ENCODE results near the gene DIP2C. TPM values are rescaled to one million over a fixed set of nuclear protein-coding genes. Genes with fewer than 3 reads are reported as not detected.

Gene DIP2C
- total RNA-seq, 4 donors from 2014 or later, result 13.4 to 32.0 (median 18.4) TPM

GRCh38 chr10:621513-621912, 68.0 kb downstream of the DIP2C start:
- H3K27me3 ChIP-seq, result no peaks in the 10 kb centered on the region
- H3K36me3 ChIP-seq, result no peaks in the 10 kb centered on the region
- intact Hi-C loops (cut with DNase I; ENCODE audit: low total_unique reads), result no loop called here
- 81 to 82% methylated on average over 8 to 13 of the region's 13 CpGs for WGBS, 2 donors (ENCODE audit: low coverage in 1 of 2)
- in situ Hi-C loops (cut with MboI; ENCODE audit: low pct_ligation_motif_present in 1 of 4, low pct_unique_long_range_greater_than_20kb in 1 of 4, low sequenced_read_pairs in 3 of 4), result no loop called here
- TF ChIP-seq POLR2AphosphoS5 (IDR thresholded peaks at IDR 0.05) (no peak), EP300 (IDR thresholded peaks at IDR 0.05; ENCODE audit: low read depth) (no peak), POLR2A (IDR thresholded peaks at IDR 0.05) (no peak), CTCF (IDR thresholded peaks at IDR 0.05) (no peak)
- no peak for DNase-seq
- no peaks in the 10 kb centered on the region for H3K9me3 ChIP-seq
- peak overlapping the region in 3 of 4 donors; percentile 37 to 44 (median 41) for H3K27ac ChIP-seq
- H3K4me1 ChIP-seq, result peaks cover 24 to 55% (median 41%) of the 10 kb centered on the region in 4 donors
- H3K4me3 ChIP-seq, result no peak overlapping the region

GRCh38 chr10:620971-621370, 68.5 kb downstream of the DIP2C start:
- Histone ChIP-seq H3K36me3 (no peaks in the 10 kb centered on the region), H3K9me3 (no peaks in the 10 kb centered on the region), H3K27ac (peak overlapping the region in 1 of 4 donors; percentile 44), H3K4me3 (no peak overlapping the region), H3K27me3 (no peaks in the 10 kb centered on the region), H3K4me1 (peaks cover 24 to 52% (median 38%) of the 10 kb centered on the region in 4 donors)
- WGBS, 2 donors (ENCODE audit: low coverage in 1 of 2), result 38 to 88% methylated on average over 2 to 12 of the region's 12 CpGs
- intact Hi-C loops (cut with DNase I; ENCODE audit: low total_unique reads), result no loop called here
- TF ChIP-seq EP300 (IDR thresholded peaks at IDR 0.05; ENCODE audit: low read depth), result no peak
- TF ChIP-seq CTCF (IDR thresholded peaks at IDR 0.05), result no peak
- no peak for TF ChIP-seq POLR2AphosphoS5 (IDR thresholded peaks at IDR 0.05)
- TF ChIP-seq POLR2A (IDR thresholded peaks at IDR 0.05), result no peak
- in situ Hi-C loops (cut with MboI; ENCODE audit: low pct_ligation_motif_present in 1 of 4, low pct_unique_long_range_greater_than_20kb in 1 of 4, low sequenced_read_pairs in 3 of 4), result no loop called here
- DNase-seq, result no peak

- in situ Hi-C loops (cut with MboI; ENCODE audit: low pct_ligation_motif_present in 1 of 4, low pct_unique_long_range_greater_than_20kb in 1 of 4, low sequenced_read_pairs in 3 of 4), result no loop called here
Measured at GRCh38 chr10:620417-620816, 69.1 kb downstream of the DIP2C start.

GRCh38 chr10:619710-620109, 69.8 kb downstream of the DIP2C start:
- Histone ChIP-seq H3K4me3 (no peak overlapping the region), H3K27me3 (no peaks in the 10 kb centered on the region), H3K9me3 (no peaks in the 10 kb centered on the region), H3K27ac (no peak overlapping the region), H3K36me3 (no peaks in the 10 kb centered on the region), H3K4me1 (peaks cover 20 to 50% (median 35%) of the 10 kb centered on the region in 4 donors)
- intact Hi-C loops (cut with DNase I; ENCODE audit: low total_unique reads), result no loop called here
- no peak for DNase-seq
- in situ Hi-C loops (cut with MboI; ENCODE audit: low pct_ligation_motif_present in 1 of 4, low pct_unique_long_range_greater_than_20kb in 1 of 4, low sequenced_read_pairs in 3 of 4), result no loop called here
- TF ChIP-seq EP300 (IDR thresholded peaks at IDR 0.05; ENCODE audit: low read depth) (no peak), CTCF (IDR thresholded peaks at IDR 0.05) (no peak), POLR2A (IDR thresholded peaks at IDR 0.05) (no peak), POLR2AphosphoS5 (IDR thresholded peaks at IDR 0.05) (no peak)
- 77% methylated on average over 12 of the region's 12 CpGs; no CpG with 5 or more reads in 1 of the 2 donors for WGBS, 2 donors (ENCODE audit: low coverage in 1 of 2)

More at GRCh38 chr10:620417-620816, 69.1 kb downstream of the DIP2C start:
- no peaks in the 10 kb centered on the region for H3K27me3 ChIP-seq
- 62 to 78% methylated on average over 7 of the region's 7 CpGs for WGBS, 2 donors (ENCODE audit: low coverage in 1 of 2)
- intact Hi-C loops (cut with DNase I; ENCODE audit: low total_unique reads), result no loop called here
- no peak overlapping the region for H3K4me3 ChIP-seq
- H3K4me1 ChIP-seq, result peaks cover 24 to 49% (median 36%) of the 10 kb centered on the region in 4 donors
- no peak for DNase-seq
- H3K27ac ChIP-seq, result peak overlapping the region in 1 of 4 donors; percentile 3
- no peaks in the 10 kb centered on the region for H3K9me3 ChIP-seq
- no peaks in the 10 kb centered on the region for H3K36me3 ChIP-seq
- TF ChIP-seq EP300 (IDR thresholded peaks at IDR 0.05; ENCODE audit: low read depth) (no peak), CTCF (IDR thresholded peaks at IDR 0.05) (no peak), POLR2AphosphoS5 (IDR thresholded peaks at IDR 0.05) (no peak), POLR2A (IDR thresholded peaks at IDR 0.05) (no peak)

Data from transverse colon (tissue), 4 donors.